GM19455 (cell line): ENCODE data around the gene RNF220.

Source experiments
- ATAC-seq: cut with Tn5 transposase; IDR thresholded peaks from one replicate; pipeline ENCODE4 v1.9.1; 2021; ENCODE audit not compliant: unreplicated experiment

RNF220 gene

DNA sequence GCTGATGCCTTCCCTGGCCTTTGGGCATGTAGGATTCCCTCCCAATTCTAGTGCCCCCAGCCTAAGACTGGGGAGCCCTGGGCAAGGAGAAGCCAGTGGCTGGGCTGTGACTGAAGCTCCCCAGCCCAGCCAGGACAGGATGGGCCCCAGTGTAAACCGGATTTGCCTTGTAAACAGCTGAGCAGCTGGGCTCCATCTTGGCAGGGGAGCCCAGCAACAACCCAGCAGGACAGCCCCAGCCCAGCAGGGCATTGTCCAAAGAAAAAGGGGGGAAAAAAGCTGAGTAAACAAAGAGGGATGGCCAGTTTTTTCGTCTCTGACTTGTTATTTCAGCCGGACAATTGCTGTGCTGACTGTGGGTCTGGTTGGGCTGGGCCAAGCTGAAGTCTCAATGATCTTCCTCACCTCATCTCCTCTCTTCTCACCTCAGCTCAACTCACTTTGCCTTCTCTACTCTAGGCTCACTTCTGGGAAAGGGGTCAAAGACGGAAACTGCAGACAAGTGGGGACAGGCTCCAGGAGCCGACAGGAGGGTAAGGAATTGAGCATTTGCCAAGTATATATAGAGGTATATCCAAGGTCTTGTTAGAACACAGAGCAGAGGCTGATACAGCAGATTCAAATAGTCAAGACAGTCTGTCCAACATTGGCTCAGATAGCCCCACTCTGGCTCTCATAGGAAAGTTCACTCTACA is 171.5 kb downstream of the RNF220 start:
- ATAC-seq = no peak

DNA sequence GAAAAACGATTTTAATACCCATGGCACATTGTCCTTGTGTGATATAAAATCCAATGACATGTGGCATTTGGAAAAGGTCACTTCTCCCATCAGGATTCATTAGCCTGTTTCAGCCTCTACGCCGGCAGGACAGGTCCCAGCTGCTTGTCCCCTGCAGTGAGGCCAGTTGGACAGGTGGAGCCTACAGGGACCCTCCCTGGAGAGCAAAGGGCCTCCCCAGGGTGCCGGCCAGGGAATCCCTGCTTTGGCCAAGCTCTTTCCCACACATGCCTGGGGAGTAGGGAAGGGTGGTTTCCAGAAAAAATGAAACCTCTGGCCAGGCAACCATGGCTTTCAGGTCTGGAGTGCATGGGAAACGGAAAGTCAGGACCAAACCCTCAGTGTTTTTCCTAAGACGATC is 176.2 kb downstream of the RNF220 start:
- no peak for ATAC-seq

DNA sequence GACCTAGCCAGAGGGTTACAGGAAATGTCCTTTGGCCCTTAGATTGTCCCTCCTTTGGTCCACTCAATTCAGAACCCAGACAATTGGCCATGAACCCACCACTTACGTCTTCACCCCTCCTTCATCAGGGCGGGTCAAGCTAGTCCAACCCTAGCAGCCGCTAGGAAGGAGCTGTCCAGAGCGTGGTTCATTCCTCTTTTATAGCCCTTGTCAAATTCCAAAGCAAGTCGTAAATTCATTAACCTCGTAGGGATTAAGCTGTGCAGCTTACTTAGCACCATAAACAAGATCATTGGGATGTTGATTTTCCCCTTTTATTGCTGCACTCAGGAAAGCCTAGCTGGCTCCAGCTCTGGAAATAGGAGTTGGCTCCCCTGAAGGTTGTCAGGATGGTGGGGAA is 179.1 kb downstream of the RNF220 start:
- no peak for ATAC-seq

DNA sequence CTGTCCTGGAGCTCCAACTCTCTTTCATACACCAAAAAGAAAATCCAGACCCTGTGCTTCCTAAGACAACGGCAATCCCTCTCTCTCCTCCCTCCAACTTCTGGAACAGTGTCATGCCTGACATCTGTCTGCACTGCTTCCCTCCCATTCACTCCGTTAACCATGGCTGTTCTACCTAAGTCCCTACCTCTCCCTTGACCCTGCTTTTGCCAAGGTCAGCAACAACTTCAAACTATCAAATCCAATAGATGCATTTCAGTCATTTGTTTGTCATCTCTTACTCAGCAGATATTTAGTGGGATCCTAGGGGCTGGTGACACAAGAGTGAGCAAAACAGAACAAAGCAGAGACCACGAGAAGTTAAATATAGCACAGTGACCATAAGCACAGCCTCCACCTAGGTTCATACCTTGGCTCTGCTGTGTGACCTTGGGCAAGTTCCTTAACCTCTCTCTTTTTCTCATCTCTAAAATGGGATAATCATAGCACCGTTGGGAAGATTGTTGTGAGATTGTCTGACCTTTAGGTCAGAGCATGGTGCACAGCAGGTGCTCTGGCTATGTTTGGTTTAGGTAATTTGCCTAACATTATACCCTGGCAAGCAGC is 180.4 kb downstream of the RNF220 start:
- ATAC-seq = no peak

DNA sequence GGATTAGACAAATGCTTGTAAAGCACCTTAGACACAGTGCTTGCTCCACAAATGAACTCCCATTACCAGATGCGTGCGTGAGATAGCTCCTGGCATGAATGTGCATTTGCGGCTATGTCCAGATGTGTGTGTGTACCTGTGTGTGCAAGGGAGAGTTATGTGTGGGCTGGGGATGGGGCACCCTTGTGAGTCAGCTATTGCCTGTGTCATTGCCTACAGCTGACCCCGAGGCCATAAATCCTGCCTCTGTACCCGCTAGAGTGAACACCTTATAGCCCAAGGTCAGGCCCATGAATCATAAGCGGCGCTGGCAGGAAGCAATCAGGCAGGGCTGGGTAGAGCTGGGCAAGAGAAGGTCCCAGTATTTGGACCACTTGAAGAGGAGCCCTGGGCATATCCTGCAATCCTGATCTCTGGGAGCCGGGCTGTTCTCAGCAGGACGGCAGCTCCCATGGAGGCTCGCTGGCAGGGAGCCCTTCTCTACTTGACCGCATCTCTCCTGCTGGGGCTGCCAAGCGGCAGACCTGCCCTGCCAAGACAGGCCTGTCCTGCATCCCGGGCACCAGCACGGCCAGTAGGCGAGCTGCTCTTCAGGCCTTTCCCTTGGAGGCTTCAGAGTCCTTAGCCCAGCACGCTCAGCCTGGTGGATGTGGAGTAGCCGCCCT is 182.9 kb downstream of the RNF220 start:
- ATAC-seq = no peak

GRCh38 chr1:44588551-44589210 is 183.6 kb downstream of the RNF220 start:
- ATAC-seq = no peak

DNA sequence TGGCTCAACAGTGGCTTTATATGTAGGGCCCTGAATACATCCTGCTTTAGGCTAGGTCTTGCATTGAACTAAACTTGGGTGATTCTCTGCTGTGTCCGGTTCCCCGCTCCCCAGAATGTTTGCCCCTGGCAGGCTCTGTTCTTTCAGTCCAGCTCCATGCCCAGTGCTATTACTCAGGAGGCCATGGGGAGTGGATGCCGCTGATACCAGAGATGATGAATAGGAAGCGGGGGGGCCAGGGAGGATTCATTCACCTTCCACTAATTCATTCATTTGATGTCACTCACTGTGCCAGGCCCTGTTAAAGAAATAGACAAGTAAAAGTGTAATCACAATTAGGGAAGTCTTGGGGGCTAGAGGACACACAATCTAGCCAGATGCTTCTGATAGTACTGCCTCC is 185.4 kb downstream of the RNF220 start:
- no peak for ATAC-seq

DNA sequence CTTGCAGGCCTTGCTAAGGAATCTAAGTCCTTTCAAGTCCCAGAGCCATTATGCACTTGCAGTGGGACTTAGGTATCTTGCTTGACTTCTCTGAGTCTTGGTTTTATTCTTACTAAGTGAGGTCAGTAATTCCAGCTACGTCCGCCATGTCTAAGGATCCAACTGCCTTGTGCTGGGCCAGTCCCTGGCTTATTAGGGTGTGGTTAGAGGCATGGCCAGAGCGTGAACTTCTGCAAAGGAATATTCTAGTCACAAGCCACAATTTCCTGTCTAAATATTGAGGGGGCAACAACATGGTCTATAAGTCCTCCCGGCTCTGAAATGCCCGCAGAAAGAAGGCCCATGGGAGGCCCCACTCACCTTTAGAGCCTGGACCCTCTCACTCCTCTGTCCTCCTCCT is 186.3 kb downstream of the RNF220 start:
- no peak for ATAC-seq

- no peak for ATAC-seq
Observed at GRCh38 chr1:44592208-44593145, 187.4 kb downstream of the RNF220 start.

- no peak for ATAC-seq
Observed at GRCh38 chr1:44594353-44594752, 189.3 kb downstream of the RNF220 start.

GRCh38 chr1:44594871-44595735 is 190.0 kb downstream of the RNF220 start:
- no peak for ATAC-seq

DNA sequence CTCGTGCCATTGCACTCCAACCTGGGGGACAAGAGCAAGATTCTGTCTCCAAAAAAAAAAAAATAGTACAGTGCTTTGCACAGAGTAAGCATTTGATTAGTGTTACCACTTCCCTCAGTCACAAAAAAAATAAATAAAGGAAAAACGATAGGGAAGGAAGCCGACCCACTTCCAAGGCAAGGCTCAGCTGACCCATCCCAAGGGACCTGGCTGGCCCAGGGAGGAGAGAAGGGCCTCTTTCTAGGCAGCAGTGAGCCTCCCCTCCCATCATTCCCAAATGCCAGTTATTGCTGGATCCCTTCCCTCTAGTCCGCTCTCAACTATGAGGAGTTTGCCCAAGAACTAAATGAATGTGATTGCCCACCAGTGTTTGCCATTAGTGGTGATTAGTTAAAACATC is 191.5 kb downstream of the RNF220 start:
- no peak for ATAC-seq

DNA sequence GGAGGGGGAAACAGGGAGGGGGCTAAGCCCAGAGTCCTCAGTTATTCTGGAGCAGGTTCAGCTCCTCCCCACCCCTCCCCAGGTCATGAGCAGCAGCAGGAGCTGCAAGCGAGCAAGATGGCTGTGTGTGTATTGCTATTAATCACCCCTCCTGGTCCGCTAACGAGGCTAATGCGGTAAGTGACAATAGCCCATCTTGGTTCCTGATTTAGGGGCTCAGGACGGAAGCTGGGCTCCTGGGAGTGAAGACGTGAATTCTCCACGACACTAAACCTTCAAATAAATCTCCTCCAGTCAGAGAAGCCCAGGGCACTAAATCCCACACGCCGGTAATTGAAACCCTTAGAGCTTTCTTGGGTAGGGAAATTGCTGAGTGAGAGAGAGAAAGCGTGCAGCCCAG is 193.1 kb downstream of the RNF220 start:
- no peak for ATAC-seq

DNA sequence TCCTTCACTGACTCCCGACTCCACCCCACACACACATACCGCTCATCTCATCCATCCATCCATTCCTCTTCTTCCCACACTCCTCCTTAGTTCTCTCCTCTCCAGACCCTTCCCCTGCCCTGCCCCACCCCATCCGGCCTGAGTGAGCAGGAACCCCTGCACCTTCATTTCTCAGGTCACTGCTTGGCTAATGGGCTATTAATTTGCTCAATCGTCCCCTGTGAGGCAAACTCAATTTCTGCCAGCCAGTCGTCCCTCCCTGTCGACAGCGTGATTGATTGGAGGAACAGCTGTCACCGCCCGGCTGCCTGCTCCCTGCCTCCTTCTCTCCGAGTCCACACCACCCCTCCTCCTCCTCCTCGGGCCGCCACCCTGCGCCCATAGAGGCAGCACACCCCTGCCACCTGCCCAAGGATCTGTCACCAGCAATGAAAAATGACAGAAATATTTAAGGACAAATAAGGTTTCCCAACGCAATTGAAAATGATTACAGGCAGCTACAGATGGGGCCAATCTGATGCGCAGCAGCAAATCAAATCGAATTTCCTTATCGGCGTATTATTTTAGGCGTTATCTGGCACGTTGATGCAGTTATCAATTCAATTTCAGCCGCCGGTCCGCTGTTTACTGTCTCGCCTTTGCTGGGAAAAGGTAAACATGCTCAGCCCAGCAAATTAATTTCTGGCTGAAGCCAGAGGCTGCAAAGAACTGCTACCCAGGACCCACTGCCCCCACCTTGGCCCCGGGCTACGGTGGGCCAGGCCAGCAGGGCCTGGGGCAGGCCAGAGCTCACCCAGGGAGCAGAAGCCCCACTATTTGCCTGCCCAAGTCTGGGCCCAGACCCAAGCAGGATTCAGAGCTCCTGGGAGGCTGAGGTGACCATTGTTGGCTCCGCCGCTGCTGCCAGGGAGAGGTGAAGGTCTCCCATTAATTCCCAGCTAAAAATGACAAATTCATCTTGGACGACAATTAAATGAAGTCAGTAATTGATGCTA is 197.9 kb downstream of the RNF220 start:
- no peak for ATAC-seq

GRCh38 chr1:44603718-44604117 is 198.7 kb downstream of the RNF220 start:
- ATAC-seq = no peak

GRCh38 chr1:44604157-44604955 is 199.3 kb downstream of the RNF220 start:
- no peak for ATAC-seq

GRCh38 chr1:44605914-44606615 is 201.0 kb downstream of the RNF220 start:
- no peak for ATAC-seq
